Body of pancreas (tissue), 4 donors: Measurements from ENCODE around the gene HYI.
A peak's percentile ranks its signal among the peaks of the same experiment; 100 is the strongest.

Experiments
- POLR2A ChIP-seq, 3 donors: fragments of 450-650 bp; IDR thresholded peaks; one replicate each; pipeline ENCODE4 v1.6.1; 2016; ENCODE audit warnings: antibody characterized with exemption in 3 of 3, mild to moderate bottlenecking in 2 of 3
- TF ChIP-seq, protein P1 (sequence below), 7 experiments: fragments of 450-650 bp in 4 of 7; fragments of 200-600 bp in 3 of 7; sonication (generic) in 3 of 7; IDR thresholded peaks; one replicate each; pipeline ENCODE4 v1.5.1; 2016 to 2019; ENCODE audit warnings: antibody characterized with exemption in 7 of 7

DNA sequence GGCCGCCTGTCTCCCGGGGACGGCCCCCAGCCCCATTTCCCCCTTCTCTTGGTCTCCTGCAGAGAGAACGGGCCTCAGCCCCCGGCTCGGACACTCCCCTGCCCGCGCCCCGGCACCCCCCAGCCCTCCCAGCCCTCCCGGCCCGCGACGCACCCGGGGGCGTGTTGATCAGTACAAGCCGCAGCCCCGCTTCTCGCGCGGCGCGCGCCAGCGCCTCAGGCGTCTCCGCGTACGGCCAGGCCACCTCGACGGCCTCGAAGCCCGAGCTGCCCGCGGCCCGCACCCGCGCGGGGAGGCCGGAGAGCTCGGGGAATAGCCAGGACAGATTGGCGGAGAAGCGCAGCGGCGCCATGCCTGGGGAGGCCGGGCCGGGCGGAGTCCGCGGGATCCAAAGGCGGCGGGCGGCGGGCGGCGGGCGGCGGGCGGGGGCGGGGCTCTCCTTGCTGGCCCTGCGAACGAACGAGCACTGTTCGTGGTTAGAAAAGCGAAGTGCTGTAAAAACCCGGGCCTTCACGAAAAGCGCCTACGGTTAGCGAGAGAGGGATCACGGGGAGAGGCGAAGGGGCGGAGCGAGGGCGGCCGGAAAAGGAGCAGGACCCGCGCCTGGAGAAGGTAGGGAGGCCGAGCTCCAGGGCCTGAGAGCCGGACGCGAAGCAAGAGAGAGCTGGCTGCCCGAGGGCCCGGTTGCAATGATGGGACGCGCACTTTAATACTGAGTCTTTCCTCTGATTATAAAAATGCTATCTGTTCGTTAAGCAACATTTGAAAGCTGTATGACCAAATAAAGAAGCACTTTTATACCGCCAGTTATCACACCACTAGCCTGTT, at the start of gene HYI:
- TF ChIP-seq, protein P1, sequence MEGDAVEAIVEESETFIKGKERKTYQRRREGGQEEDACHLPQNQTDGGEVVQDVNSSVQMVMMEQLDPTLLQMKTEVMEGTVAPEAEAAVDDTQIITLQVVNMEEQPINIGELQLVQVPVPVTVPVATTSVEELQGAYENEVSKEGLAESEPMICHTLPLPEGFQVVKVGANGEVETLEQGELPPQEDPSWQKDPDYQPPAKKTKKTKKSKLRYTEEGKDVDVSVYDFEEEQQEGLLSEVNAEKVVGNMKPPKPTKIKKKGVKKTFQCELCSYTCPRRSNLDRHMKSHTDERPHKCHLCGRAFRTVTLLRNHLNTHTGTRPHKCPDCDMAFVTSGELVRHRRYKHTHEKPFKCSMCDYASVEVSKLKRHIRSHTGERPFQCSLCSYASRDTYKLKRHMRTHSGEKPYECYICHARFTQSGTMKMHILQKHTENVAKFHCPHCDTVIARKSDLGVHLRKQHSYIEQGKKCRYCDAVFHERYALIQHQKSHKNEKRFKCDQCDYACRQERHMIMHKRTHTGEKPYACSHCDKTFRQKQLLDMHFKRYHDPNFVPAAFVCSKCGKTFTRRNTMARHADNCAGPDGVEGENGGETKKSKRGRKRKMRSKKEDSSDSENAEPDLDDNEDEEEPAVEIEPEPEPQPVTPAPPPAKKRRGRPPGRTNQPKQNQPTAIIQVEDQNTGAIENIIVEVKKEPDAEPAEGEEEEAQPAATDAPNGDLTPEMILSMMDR (IDR thresholded peaks at IDR 0.05) = no peak
- peak in 2 of 3 donors; percentile 69 to 73 for TF ChIP-seq POLR2A (IDR thresholded peaks at IDR 0.05)
